HEK293T (cell line): ENCODE measurements around the gene PHF23.
A peak's percentile ranks its signal among the peaks of the same experiment; 100 is the strongest.

ENCODE experiments used
- CTCF ChIA-PET: fragments of 350-600 bp; formaldehyde crosslinking; extraction: SDS; loops from one replicate; lab custom pipeline; 2021; ENCODE audit warnings: antibody characterized with exemption, inconsistent platforms; lab: Yijun Ruan, JAX
- POLR2A ChIA-PET: fragments of 350-600 bp; formaldehyde crosslinking; extraction: SDS; loops from one replicate; lab custom pipeline; 2020; ENCODE audit warnings: antibody characterized with exemption, inconsistent platforms; lab: Yijun Ruan, JAX
- DNase-seq: peaks from one replicate; pipeline ENCODE4 v3.0.0; 2012; ENCODE audit warnings: mixed read lengths; ENCODE audit errors: extremely low spot score
- ARNT ChIP-seq: fragments of 450-650 bp; IDR thresholded peaks from 2 replicates; pipeline ENCODE4 v1.6.1; 2017; ENCODE audit warnings: mild to moderate bottlenecking
- BHLHE40 ChIP-seq: fragments of 450-650 bp; IDR thresholded peaks from 2 replicates; pipeline ENCODE4 v1.6.1; 2016; ENCODE audit warnings: mild to moderate bottlenecking, moderate library complexity, borderline replicate concordance
- CTBP1 ChIP-seq: fragments of 450-650 bp; IDR thresholded peaks from 2 replicates; pipeline ENCODE4 v1.6.1; 2016; ENCODE audit warnings: borderline replicate concordance
- ELF4 ChIP-seq: fragments of 450-650 bp; IDR thresholded peaks from 2 replicates; pipeline ENCODE4 v1.6.1; 2017; ENCODE audit warnings: antibody characterized with exemption
- FOXA1 ChIP-seq: fragments of 450-650 bp; IDR thresholded peaks from 2 replicates; pipeline ENCODE4 v1.6.1; 2016; ENCODE audit warnings: mild to moderate bottlenecking
- FOXK2 ChIP-seq: fragments of 450-650 bp; IDR thresholded peaks from 2 replicates; pipeline ENCODE4 v1.6.1; 2016; ENCODE audit warnings: mild to moderate bottlenecking
- FOXM1 ChIP-seq: fragments of 450-650 bp; IDR thresholded peaks from 2 replicates; pipeline ENCODE4 v1.6.1; 2017; ENCODE audit warnings: mild to moderate bottlenecking, borderline replicate concordance
- HDGF ChIP-seq: fragments of 450-650 bp; IDR thresholded peaks from 2 replicates; pipeline ENCODE4 v1.6.1; 2017; ENCODE audit warnings: antibody characterized with exemption, borderline replicate concordance
- L3MBTL2 ChIP-seq: fragments of 450-650 bp; conservative IDR thresholded peaks from 2 replicates; pipeline ENCODE4 v1.6.1; 2016; ENCODE audit warnings: mild to moderate bottlenecking
- LEF1 ChIP-seq: fragments of 450-650 bp; IDR thresholded peaks from 2 replicates; pipeline ENCODE4 v1.6.1; 2017; ENCODE audit warnings: mild to moderate bottlenecking, borderline replicate concordance
- NFRKB ChIP-seq: fragments of 450-650 bp; IDR thresholded peaks from 2 replicates; pipeline ENCODE4 v1.6.1; 2016; ENCODE audit warnings: mild to moderate bottlenecking, moderate library complexity
- SP1 ChIP-seq: fragments of 450-650 bp; IDR thresholded peaks from 2 replicates; pipeline ENCODE4 v1.6.1; 2017
- SUZ12 ChIP-seq: fragments of 450-650 bp; IDR thresholded peaks from 2 replicates; pipeline ENCODE4 v1.6.1; 2016; ENCODE audit warnings: mild to moderate bottlenecking
- TARDBP ChIP-seq: fragments of 450-650 bp; IDR thresholded peaks from 2 replicates; pipeline ENCODE4 v1.6.1; 2016
- ZNF384 ChIP-seq: fragments of 450-650 bp; IDR thresholded peaks from 2 replicates; pipeline ENCODE4 v1.6.1; 2016
- TF ChIP-seq, protein P1 (sequence below): fragments of 450-650 bp; IDR thresholded peaks from 2 replicates; pipeline ENCODE4 v1.6.1; 2016

The PHF23 gene

DNA sequence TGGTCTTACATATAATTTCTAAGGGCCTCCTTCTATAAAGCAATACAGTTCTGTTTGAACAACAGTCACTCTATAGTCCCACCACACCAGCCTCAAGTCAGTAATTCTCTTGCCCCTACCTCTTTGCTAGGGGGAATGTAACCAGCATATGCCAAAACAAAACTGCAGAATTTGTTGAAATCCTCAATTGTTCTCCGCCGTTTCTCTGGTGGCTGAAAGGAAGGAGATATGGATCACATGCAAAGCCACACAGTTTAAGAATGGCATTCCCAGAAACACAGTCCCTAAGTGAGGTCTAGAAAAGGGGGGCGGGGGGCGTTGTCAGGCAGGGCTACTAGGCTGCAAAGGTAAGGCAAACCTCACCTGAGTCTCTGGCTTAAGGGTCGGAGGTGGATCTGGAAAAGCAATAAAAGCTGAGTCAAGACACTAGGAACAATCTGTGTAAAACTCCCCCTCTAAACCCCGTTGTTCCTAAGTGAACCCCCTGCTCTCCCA lies 1.9 kb downstream of the PHF23 start:
- no peak for DNase-seq
- CTCF ChIA-PET, result no interaction called here
- TF ChIP-seq ELF4 (no peak), CTBP1 (no peak), FOXA1 (no peak), NFRKB (no peak), BHLHE40 (no peak), SUZ12 (no peak), FOXM1 (no peak), TARDBP (no peak), LEF1 (no peak), SP1 (no peak), HDGF (no peak), ZNF384 (no peak)
- TF ChIP-seq, protein P1, sequence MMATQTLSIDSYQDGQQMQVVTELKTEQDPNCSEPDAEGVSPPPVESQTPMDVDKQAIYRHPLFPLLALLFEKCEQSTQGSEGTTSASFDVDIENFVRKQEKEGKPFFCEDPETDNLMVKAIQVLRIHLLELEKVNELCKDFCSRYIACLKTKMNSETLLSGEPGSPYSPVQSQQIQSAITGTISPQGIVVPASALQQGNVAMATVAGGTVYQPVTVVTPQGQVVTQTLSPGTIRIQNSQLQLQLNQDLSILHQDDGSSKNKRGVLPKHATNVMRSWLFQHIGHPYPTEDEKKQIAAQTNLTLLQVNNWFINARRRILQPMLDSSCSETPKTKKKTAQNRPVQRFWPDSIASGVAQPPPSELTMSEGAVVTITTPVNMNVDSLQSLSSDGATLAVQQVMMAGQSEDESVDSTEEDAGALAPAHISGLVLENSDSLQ, result no peak
- POLR2A ChIA-PET, result interaction anchor here (1.1 to 9.7 kb wide), 3 partner anchors 13 to 71 kb away, joined by 3 to 166 read pairs (median 52); partner anchors contain the start of genes ACADVL, CTDNEP1, DLG4 and ELP5

DNA sequence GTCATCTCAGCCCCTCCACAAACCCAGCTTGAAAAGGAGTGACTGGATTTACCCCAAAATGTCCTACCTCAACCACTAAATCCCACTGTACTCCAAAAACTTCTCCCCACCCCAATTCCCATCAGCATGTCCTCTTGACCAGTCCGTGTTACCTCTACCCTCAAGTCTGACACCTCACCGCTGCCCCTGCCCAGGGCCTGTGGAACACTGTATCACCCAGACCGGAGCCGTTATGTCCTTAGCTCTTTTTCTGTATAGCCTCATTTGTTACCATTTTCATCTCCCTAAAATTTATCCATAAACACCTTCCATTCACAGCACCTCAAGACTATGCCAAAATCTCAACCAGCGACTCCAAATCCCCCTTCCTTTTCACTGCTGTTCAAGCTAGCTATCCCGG lies 2.4 kb downstream of the PHF23 start:
- ChIA-PET CTCF (interaction anchor here (0.9 kb wide), 1 partner anchor 16 kb away, joined by 4 read pairs; no protein-coding TSS in a partner anchor), POLR2A (interaction anchor here (9.7 kb wide), 1 partner anchor 15 kb away, joined by 166 read pairs; the partner anchor contains the start of genes ACADVL and DLG4)
- no peak for DNase-seq
- TF ChIP-seq NFRKB (no peak), FOXK2 (no peak), ARNT (no peak), L3MBTL2 (no peak), SUZ12 (no peak), TARDBP (no peak), SP1 (no peak), FOXM1 (no peak), CTBP1 (no peak), ELF4 (no peak), FOXA1 (no peak), LEF1 (no peak), ZNF384 (no peak), HDGF (no peak), BHLHE40 (no peak)
- TF ChIP-seq, protein P1, result no peak

DNA sequence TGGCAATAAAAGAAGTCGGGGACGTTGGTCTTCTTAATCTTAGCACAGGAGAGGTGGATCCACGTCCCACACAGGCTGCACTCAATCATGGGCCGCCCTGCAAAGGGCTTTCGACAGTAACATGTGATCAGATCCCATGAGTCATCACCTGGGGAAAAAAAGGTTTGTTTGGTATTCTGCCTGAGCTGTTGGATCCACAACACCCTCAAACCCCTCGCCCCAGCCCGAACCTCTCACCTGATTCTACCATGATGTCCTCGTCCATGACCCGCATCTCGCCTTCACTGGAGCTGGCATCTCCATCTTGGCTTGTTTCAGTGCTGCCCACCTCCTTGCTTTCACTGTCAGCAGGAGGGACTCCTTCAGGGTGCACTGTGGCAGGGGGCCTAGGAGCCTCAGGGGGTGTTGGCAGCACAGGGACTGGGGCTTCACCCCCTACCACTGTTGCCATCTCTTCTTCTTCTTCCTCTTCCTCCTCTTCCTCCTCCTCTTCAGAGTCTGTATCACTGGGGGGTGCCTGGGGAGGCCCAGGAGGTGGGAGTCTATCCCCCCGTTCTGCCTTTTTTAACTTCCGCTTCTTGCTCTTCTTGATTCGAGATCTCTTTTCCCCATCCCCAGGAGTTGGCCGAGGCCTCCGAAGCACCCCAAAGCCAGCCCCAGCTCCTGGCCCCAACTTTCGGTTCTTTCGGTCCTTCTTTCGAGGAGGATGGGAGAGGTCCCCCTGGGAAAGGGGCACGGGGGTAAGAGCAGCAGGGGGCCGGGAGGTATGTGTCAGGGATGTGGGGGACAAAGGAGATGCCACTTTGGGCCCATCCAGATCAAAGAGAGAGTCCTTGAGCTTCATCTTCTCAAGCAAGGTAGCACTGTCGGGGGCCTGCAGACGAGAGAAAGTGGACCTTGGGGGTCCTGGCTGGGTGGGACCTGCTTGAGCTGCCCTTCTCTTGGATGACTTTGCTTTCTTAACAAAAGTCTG lies 3.3 kb downstream of the PHF23 start:
- POLR2A ChIA-PET, result interaction anchor here (0.9 to 9.7 kb wide), 2 partner anchors 14 to 20 kb away, joined by 4 to 166 read pairs; partner anchors contain the start of genes ACADVL and DLG4
- CTCF ChIA-PET, result interaction anchor here (0.9 kb wide), 1 partner anchor 15 kb away, joined by 4 read pairs; no protein-coding TSS in a partner anchor
- TF ChIP-seq, protein P1, result no peak
- no peak for TF ChIP-seq ELF4
- no peak for DNase-seq

DNA sequence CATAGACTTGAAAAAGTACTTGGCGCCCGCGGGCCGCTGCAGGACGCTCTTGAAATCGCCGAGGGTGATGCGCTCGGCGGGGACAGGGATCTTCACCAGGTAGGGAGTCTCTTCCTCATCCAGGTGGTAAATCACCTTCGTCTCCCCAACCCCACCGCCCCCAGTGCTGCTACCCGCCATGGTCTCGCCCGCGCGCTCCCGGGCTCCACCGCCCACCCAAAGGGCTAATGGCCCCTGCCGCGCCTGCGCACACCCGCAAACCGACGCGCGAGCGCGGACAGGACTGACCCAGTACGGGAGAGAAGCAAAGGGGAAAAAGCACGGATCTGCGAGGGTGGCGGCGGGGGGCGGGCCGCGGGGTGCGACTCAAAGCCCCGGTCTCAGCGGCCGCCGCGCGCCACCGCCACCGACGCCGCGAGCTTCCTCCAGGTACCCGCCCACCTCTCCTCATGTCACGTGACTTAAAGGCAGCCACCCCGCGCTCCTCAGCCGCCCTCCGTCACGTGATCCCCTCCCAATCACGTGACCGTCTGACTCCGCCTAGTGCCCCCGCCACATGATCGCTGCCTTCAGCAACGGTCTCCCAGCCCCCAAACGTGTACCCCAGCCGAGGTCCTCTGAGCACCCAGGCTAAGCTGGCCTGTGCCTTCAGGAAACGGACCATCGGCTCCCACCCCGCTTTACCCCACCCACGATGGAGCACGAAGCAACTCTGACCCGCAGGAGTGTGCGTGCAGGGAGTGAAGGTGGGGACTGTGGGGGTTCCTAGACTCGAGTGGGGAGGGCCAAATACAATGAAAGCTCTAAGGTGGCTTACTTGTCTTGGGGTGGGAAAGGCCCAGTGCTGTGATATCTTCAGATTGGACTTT lies 4.9 kb downstream of the PHF23 start, which contains the start of gene DVL2:
DVL2 (minus strand) TSS at position 435 of the 869 bp plus-strand sequence; CDS start at position 180, 255 bp downstream.
- POLR2A ChIA-PET, result interaction anchor here (1.5 to 9.7 kb wide), 4 partner anchors 9 to 95 kb away, joined by 3 to 166 read pairs (median 5); partner anchors contain the start of genes ACADVL, DLG4, GABARAP and NEURL4
- CTCF ChIA-PET, result no interaction called here
- peak; percentile 91 for DNase-seq
- TF ChIP-seq CTBP1, result no peak
- peak; percentile 87 for TF ChIP-seq L3MBTL2

DNA sequence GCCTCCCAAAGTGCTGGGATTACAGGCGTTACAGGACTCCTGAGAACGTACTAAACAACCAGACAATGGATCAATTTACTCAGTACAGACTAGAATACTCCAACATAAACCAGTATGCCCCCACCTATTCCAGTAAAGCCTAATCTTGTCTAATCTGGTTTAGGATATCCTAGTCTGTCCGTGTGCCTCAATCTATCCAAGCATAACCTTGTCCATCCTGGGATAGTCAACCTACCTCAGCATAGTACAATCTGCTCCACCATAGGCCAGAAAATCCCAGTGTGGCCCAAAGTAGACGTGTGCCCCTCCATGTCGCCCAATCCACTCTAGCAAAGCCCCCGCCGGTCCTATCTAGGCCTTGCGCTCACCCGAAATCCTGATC lies 5.6 kb downstream of the PHF23 start:
- DNase-seq, result no peak
- ChIA-PET POLR2A (interaction anchor here (1.0 to 9.7 kb wide), 6 partner anchors 9 to 96 kb away, joined by 3 to 166 read pairs (median 3); partner anchors contain the start of genes ACADVL, DLG4, GABARAP and NEURL4), CTCF (no interaction called here)
- TF ChIP-seq, protein P1, result no peak
- TF ChIP-seq L3MBTL2 (0 out of 2 replicates have a peak, but pooled peaks have one; percentile 12), ELF4 (no peak), NFRKB (no peak)
